OCI-LY7 (cell line): ENCODE data around the gene HTR3D. TPM values are rescaled to one million over a fixed set of nuclear protein-coding genes. Genes with fewer than 3 reads are reported as not detected.

Experiments used
- BruUV-seq: library from RNA; stranded (reverse); fragments of 400-500 nt; replicated peaks from 2 replicates; lab custom pipeline; 2021; lab: Mats Ljungman, UMichigan
- CTCF ChIA-PET: fragments of 300-600 bp; sonication (Branson Sonifier 250); formaldehyde crosslinking; loops from one replicate; lab custom pipeline; 2022; ENCODE audit warnings: antibody characterized with exemption; ENCODE audit not compliant: unreplicated experiment; lab: Charles Lee
- POLR2A ChIA-PET: fragments of 300-600 bp; sonication (Branson Sonifier 250); formaldehyde crosslinking; loops from one replicate; lab custom pipeline; 2022; ENCODE audit warnings: antibody characterized with exemption; lab: Charles Lee
- DNase-seq: peaks from one replicate; pipeline ENCODE4 v3.0.0-alpha.2; 2015; ENCODE audit warnings: low spot score
- H2AFZ ChIP-seq: fragments of 200-600 bp; sonication (generic), shearing (Covaris generic); 2 replicates; pipeline ENCODE4 v1.6.1; 2014; ENCODE audit warnings: mild to moderate bottlenecking, antibody characterized with exemption, low read length, moderate library complexity
- H3K27ac ChIP-seq: fragments of 200-600 bp; sonication (generic); 2 replicates; pipeline ENCODE4 v1.5.1; 2014; ENCODE audit warnings: mixed run types, low read depth, mild to moderate bottlenecking, moderate library complexity, low read length, inconsistent platforms; ENCODE audit not compliant: poor library complexity, severe bottlenecking
- H3K36me3 ChIP-seq: fragments of 200-600 bp; sonication (generic); 2 replicates; pipeline ENCODE4 v1.6.1; 2014; ENCODE audit warnings: mild to moderate bottlenecking, antibody characterized with exemption, low read length, moderate library complexity, mixed read lengths; ENCODE audit not compliant: insufficient read depth
- H3K4me1 ChIP-seq: fragments of 200-600 bp; sonication (generic); 2 replicates; pipeline ENCODE4 v1.5.1; 2014; ENCODE audit warnings: mild to moderate bottlenecking, low read length; ENCODE audit not compliant: insufficient read depth, poor library complexity, severe bottlenecking
- H3K4me2 ChIP-seq: fragments of 200-600 bp; sonication (generic); 2 replicates; pipeline ENCODE4 v1.6.1; 2014; ENCODE audit warnings: mild to moderate bottlenecking, low read length
- H3K4me3 ChIP-seq: fragments of 200-600 bp; sonication (generic); 2 replicates; pipeline ENCODE4 v1.5.1; 2014; ENCODE audit warnings: mild to moderate bottlenecking, low read depth, low read length; ENCODE audit not compliant: poor library complexity, severe bottlenecking
- H3K79me2 ChIP-seq: fragments of 200-600 bp; sonication (generic); 2 replicates; pipeline ENCODE4 v1.6.1; 2016; ENCODE audit warnings: low read depth, mild to moderate bottlenecking, low read length, moderate library complexity, mixed read lengths; ENCODE audit not compliant: insufficient read depth
- H3K9me2 ChIP-seq: fragments of 200-600 bp; sonication (generic); 2 replicates; pipeline ENCODE4 v1.6.1; 2016; ENCODE audit warnings: mild to moderate bottlenecking, low read length, mixed read lengths; ENCODE audit not compliant: insufficient read depth
- H3K9me3 ChIP-seq: fragments of 200-600 bp; sonication (generic); 2 replicates; pipeline ENCODE4 v1.6.1; 2014; ENCODE audit warnings: mild to moderate bottlenecking, mixed run types, low read length, mixed read lengths
- H4K20me1 ChIP-seq: fragments of 200-600 bp; sonication (generic); 2 replicates; pipeline ENCODE4 v1.6.1; 2014; ENCODE audit warnings: mild to moderate bottlenecking, antibody characterized with exemption, low read length, moderate library complexity, mixed read lengths; ENCODE audit not compliant: insufficient read depth
- CTCF ChIP-seq: fragments of 200-600 bp; sonication (generic); conservative IDR thresholded peaks from 2 replicates; pipeline ENCODE4 v1.5.1; 2014; ENCODE audit warnings: mild to moderate bottlenecking, antibody characterized with exemption, low read length, moderate library complexity, mixed read lengths
- EZH2phosphoT487 ChIP-seq: fragments of 200-600 bp; sonication (generic); IDR thresholded peaks from 2 replicates; pipeline ENCODE4 v1.6.1; 2018; ENCODE audit warnings: low read depth, borderline replicate concordance, mild to moderate bottlenecking, mixed run types, antibody characterized with exemption, low read length, moderate library complexity, mixed read lengths
- intact Hi-C: fragments of 100-400 bp; cut with micrococcal nuclease; formaldehyde crosslinking; loops from one replicate; pipeline ENCODE4 v1.10.0; 2022; ENCODE audit not compliant: unreplicated experiment
- total RNA-seq, 2 experiments: library from RNA; depleted of rRNA in 1 of 2; stranded (reverse); fragments of >200 nt in 1 of 2; shearing (Covaris generic) in 1 of 2; gene quantifications; 2 replicates each; pipeline ENCODE4 v1.2.3, GENCODE V29; 2014 to 2022

HTR3D gene
- total RNA-seq, 2 experiments from 2014 or later: not detected

- ChIA-PET CTCF (no interaction called here), POLR2A (interaction anchor here (1.2 kb wide), 1 partner anchor 188 kb away, joined by 3 read pairs; no protein-coding TSS in a partner anchor)
- no peaks in the 10 kb centered on the region for H3K9me2 ChIP-seq
- BruUV-seq: no TSS peak
- TF ChIP-seq CTCF: no peak
- no peak for TF ChIP-seq EZH2phosphoT487
- H3K27ac ChIP-seq: no peak overlapping the region
- intact Hi-C loops: no loop called here
- H3K79me2 ChIP-seq: no peaks in the 10 kb centered on the region
- H3K4me1 ChIP-seq: no peaks in the 10 kb centered on the region
- no peak overlapping the region for H2AFZ ChIP-seq
- no peak for DNase-seq
- H3K9me3 ChIP-seq: no peaks in the 10 kb centered on the region
- peaks cover 17% of the 10 kb centered on the region for H3K36me3 ChIP-seq
- H4K20me1 ChIP-seq: no peaks in the 10 kb centered on the region
- no peak overlapping the region for H3K4me3 ChIP-seq
- H3K4me2 ChIP-seq: no peak overlapping the region
These were observed 47.3 kb upstream of the HTR3D start for GRCh38 chr3:183984127-183984740.

- peaks cover 17% of the 10 kb centered on the region for H3K36me3 ChIP-seq
- POLR2A ChIA-PET: interaction anchor here (0.5 kb wide), 1 partner anchor 324 kb away, joined by 3 read pairs; no protein-coding TSS in a partner anchor
- no peak for TF ChIP-seq EZH2phosphoT487
- no peak for TF ChIP-seq CTCF
- H3K79me2 ChIP-seq: no peaks in the 10 kb centered on the region
- H3K27ac ChIP-seq: no peak overlapping the region
- no peak overlapping the region for H3K4me2 ChIP-seq
- no peak overlapping the region for H2AFZ ChIP-seq
- CTCF ChIA-PET: no interaction called here
- no peak for DNase-seq
- intact Hi-C loops: no loop called here
- no peaks in the 10 kb centered on the region for H3K9me3 ChIP-seq
- no peak overlapping the region for H3K4me3 ChIP-seq
- H3K4me1 ChIP-seq: no peaks in the 10 kb centered on the region
- BruUV-seq: no TSS peak
- H4K20me1 ChIP-seq: no peaks in the 10 kb centered on the region
- H3K9me2 ChIP-seq: no peaks in the 10 kb centered on the region
These were observed 46.5 kb upstream of the HTR3D start for GRCh38 chr3:183984749-183985729.
